SU-DHL-6 (cell line): ENCODE data around the gene DGKB.

Source experiments
- H2AFZ ChIP-seq: fragments of 200-600 bp; sonication (generic); 2 replicates; pipeline ENCODE4 v1.6.1; 2014; ENCODE audit warnings: low read depth, mild to moderate bottlenecking, moderate library complexity, mixed read lengths, antibody characterized with exemption, low read length; ENCODE audit not compliant: severe bottlenecking
- H3F3A ChIP-seq: fragments of 200-600 bp; shearing (Covaris generic); 2 replicates; pipeline ENCODE4 v1.6.0; 2016; ENCODE audit warnings: antibody characterized with exemption, mild to moderate bottlenecking; ENCODE audit not compliant: insufficient read depth
- H3K27ac ChIP-seq: fragments of 200-600 bp; sonication (generic); 2 replicates; pipeline ENCODE4 v1.5.1; 2016; ENCODE audit warnings: low read depth, mild to moderate bottlenecking, low read length, moderate library complexity, mixed read lengths
- H3K27me3 ChIP-seq: fragments of 200-600 bp; sonication (generic), shearing (Covaris generic); 2 replicates; pipeline ENCODE4 v1.6.0; 2014; ENCODE audit warnings: mild to moderate bottlenecking, low read length
- H3K36me3 ChIP-seq: fragments of 200-600 bp; sonication (generic); 2 replicates; pipeline ENCODE4 v1.6.1; 2014; ENCODE audit warnings: mild to moderate bottlenecking, low read length, mixed read lengths
- H3K4me2 ChIP-seq: fragments of 300-600, 200-600 bp; shearing (Covaris generic), sonication (generic); 2 replicates; pipeline ENCODE4 v1.6.0; 2014; ENCODE audit warnings: low read length, low read depth, mild to moderate bottlenecking; ENCODE audit not compliant: poor library complexity, severe bottlenecking
- H3K4me3 ChIP-seq: fragments of 200-600 bp; sonication (generic); 2 replicates; pipeline ENCODE4 v1.5.1; 2014; ENCODE audit warnings: antibody characterized with exemption, low read length, mild to moderate bottlenecking, mixed read lengths; ENCODE audit not compliant: insufficient read depth, poor library complexity, severe bottlenecking
- H3K79me2 ChIP-seq: fragments of 200-600 bp; sonication (generic); 2 replicates; pipeline ENCODE4 v1.6.1; 2014; ENCODE audit warnings: mild to moderate bottlenecking, low read length, moderate library complexity; ENCODE audit not compliant: insufficient read depth
- H3K9ac ChIP-seq: fragments of 200-600 bp; sonication (generic); 2 replicates; pipeline ENCODE4 v1.7.0; 2014; ENCODE audit warnings: mild to moderate bottlenecking, low read length
- H3K9me2 ChIP-seq: fragments of 200-600 bp; sonication (generic); replicated peaks from 2 replicates; pipeline ENCODE4 v1.6.1; 2014; ENCODE audit warnings: low read length; ENCODE audit not compliant: insufficient read depth
- H3K9me3 ChIP-seq: fragments of 200-600 bp; sonication (generic); 2 replicates; pipeline ENCODE4 v1.6.1; 2014; ENCODE audit warnings: low read length, mixed read lengths; ENCODE audit not compliant: insufficient read depth
- H4K20me1 ChIP-seq: fragments of 200-600 bp; sonication (generic); 2 replicates; pipeline ENCODE4 v1.6.1; 2014; ENCODE audit warnings: low read depth, mild to moderate bottlenecking, antibody characterized with exemption, low read length, moderate library complexity, mixed read lengths
- EZH2phosphoT487 ChIP-seq: fragments of 200-600 bp; sonication (generic), shearing (Covaris generic); conservative IDR thresholded peaks from 2 replicates; pipeline ENCODE4 v1.6.1; 2018; ENCODE audit warnings: mild to moderate bottlenecking, antibody characterized with exemption, low read length, moderate library complexity, mixed read lengths
- TF ChIP-seq, protein P1 (sequence below): fragments of 200-600 bp; sonication (generic); IDR thresholded peaks from one replicate; pipeline ENCODE4 v1.5.1; 2017; ENCODE audit warnings: antibody characterized with exemption, mild to moderate bottlenecking, low read length, moderate library complexity; ENCODE audit not compliant: insufficient read depth, poor library complexity, severe bottlenecking

Gene DGKB

DNA sequence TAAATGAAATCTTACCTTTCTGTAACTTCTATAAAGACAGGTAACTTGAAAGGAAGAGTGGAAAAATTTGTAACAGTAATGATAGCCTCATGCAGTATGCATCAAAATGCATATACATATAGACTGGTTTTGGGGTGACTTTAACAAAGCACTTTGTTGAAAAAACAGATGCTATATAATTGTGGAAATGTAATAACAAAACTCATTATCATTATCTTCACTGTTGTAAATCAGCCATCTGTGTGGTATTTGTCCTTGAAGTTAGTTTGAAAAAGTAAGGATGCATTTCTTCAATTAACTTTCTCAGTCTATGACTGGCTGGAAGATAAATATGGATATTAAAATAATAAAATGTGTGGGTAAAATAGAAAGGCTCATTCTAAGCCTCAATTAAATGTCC lies 6.1 kb upstream of the DGKB start:
- no peaks in the 10 kb centered on the region for H3F3A ChIP-seq
- no peaks in the 10 kb centered on the region; the same call in 1 of the 2 replicates for H3K9me2 ChIP-seq
- no peaks in the 10 kb centered on the region for H3K9me3 ChIP-seq
- no peaks in the 10 kb centered on the region for H4K20me1 ChIP-seq
- no peak overlapping the region for H2AFZ ChIP-seq
- H3K9ac ChIP-seq: no peak overlapping the region
- H3K4me3 ChIP-seq: no peak overlapping the region
- H3K36me3 ChIP-seq: no peaks in the 10 kb centered on the region
- no peaks in the 10 kb centered on the region for H3K79me2 ChIP-seq
- H3K4me2 ChIP-seq: no peak overlapping the region
- no peak overlapping the region for H3K27ac ChIP-seq
- TF ChIP-seq, protein P1, sequence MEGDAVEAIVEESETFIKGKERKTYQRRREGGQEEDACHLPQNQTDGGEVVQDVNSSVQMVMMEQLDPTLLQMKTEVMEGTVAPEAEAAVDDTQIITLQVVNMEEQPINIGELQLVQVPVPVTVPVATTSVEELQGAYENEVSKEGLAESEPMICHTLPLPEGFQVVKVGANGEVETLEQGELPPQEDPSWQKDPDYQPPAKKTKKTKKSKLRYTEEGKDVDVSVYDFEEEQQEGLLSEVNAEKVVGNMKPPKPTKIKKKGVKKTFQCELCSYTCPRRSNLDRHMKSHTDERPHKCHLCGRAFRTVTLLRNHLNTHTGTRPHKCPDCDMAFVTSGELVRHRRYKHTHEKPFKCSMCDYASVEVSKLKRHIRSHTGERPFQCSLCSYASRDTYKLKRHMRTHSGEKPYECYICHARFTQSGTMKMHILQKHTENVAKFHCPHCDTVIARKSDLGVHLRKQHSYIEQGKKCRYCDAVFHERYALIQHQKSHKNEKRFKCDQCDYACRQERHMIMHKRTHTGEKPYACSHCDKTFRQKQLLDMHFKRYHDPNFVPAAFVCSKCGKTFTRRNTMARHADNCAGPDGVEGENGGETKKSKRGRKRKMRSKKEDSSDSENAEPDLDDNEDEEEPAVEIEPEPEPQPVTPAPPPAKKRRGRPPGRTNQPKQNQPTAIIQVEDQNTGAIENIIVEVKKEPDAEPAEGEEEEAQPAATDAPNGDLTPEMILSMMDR: no peak
- TF ChIP-seq EZH2phosphoT487: no peak
- no peaks in the 10 kb centered on the region for H3K27me3 ChIP-seq

DNA sequence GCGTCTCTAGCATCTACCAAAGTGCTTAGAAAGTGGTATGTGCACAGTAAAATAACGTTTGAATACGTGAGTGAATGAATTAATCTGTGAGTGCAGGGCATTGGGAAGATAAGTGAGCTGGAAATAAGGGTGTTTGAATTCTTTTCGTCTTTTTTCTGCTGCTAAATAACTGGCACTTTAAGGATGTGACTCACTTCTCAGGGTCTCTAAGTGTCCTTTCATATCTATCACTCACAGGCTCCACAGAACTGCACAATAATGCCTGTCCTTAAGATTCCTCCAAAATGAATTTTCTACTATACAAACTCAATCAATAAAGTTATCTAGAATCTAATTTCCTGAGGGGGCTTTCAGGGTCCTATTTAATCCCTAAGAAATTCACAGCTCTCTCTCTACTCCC lies 3.2 kb upstream of the DGKB start:
- H3K27ac ChIP-seq: no peak overlapping the region
- H3K36me3 ChIP-seq: no peaks in the 10 kb centered on the region
- no peaks in the 10 kb centered on the region for H3K27me3 ChIP-seq
- H3F3A ChIP-seq: no peaks in the 10 kb centered on the region
- H3K4me3 ChIP-seq: no peak overlapping the region
- no peaks in the 10 kb centered on the region for H4K20me1 ChIP-seq
- no peak overlapping the region for H3K9ac ChIP-seq
- no peaks in the 10 kb centered on the region; the same call in 1 of the 2 replicates for H3K9me2 ChIP-seq
- no peak overlapping the region for H2AFZ ChIP-seq
- H3K79me2 ChIP-seq: no peaks in the 10 kb centered on the region
- TF ChIP-seq, protein P1: no peak
- H3K4me2 ChIP-seq: no peak overlapping the region
- H3K9me3 ChIP-seq: no peaks in the 10 kb centered on the region

DNA sequence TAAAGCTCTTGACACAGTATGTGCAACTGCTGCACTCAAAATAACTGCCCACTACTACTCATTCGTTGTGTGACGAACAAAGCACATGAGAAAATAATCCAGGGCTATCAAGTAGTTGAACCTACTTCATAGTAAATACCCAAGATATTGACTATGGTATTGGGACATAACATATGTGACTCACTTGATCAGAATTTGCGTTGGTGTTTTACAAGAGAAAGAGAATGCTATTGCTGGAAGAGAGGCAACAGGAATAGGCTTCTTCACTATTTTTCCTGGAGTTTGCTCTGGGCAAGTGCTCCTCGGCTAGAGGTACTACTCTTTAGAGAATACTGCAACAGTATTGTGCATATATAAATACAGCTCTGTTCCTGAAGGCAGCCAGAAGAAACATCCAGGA lies 2.5 kb downstream of the DGKB start:
- Histone ChIP-seq H3K9me2 (no peaks in the 10 kb centered on the region), H3K27me3 (no peaks in the 10 kb centered on the region; the same call in 1 of the 2 replicates), H3K79me2 (no peaks in the 10 kb centered on the region), H3K4me3 (no peak overlapping the region), H4K20me1 (no peaks in the 10 kb centered on the region), H3K9ac (no peak overlapping the region), H2AFZ (no peak overlapping the region), H3K9me3 (no peaks in the 10 kb centered on the region), H3K36me3 (no peaks in the 10 kb centered on the region), H3K4me2 (no peak overlapping the region), H3F3A (no peaks in the 10 kb centered on the region), H3K27ac (no peak overlapping the region)
- no peak for TF ChIP-seq EZH2phosphoT487
- TF ChIP-seq, protein P1: no peak
